HG03175 (cell line): Measurements from ENCODE around the gene MYMX.

Experiments used
- ATAC-seq: cut with Tn5 transposase; IDR thresholded peaks from one replicate; pipeline ENCODE4 v1.9.1; 2021; ENCODE audit warnings: mild to moderate bottlenecking, moderate library complexity; ENCODE audit not compliant: unreplicated experiment

The MYMX gene

GRCh38 chr6:44219053-44219814, 2.5 kb downstream of the MYMX start:
- peak; percentile 57 for ATAC-seq

GRCh38 chr6:44219815-44220784, 3.4 kb downstream of the MYMX start:
- no peak for ATAC-seq

GRCh38 chr6:44220913-44221290, 4.2 kb downstream of the MYMX start:
- no peak for ATAC-seq

- ATAC-seq, result peak; percentile 55
These were observed 4.7 kb downstream of the MYMX start for GRCh38 chr6:44221291-44221960.

- ATAC-seq, result no peak
These were observed 5.2 kb downstream of the MYMX start for GRCh38 chr6:44221961-44222335.

- ATAC-seq, result no peak
These were observed 6.0 kb downstream of the MYMX start for GRCh38 chr6:44222486-44223318.

- ATAC-seq, result peak; percentile 57
These were observed 6.7 kb downstream of the MYMX start, which contains the start of gene SLC29A1 for GRCh38 chr6:44223319-44224028. TSS of gene SLC29A1 (plus strand) at chr6:44223595. CDS start at chr6:44227314, 3,719 bp downstream.

- ATAC-seq, result no peak
These were observed 7.6 kb downstream of the MYMX start for GRCh38 chr6:44224029-44224964.

GRCh38 chr6:44224965-44225305, 8.2 kb downstream of the MYMX start:
- ATAC-seq, result no peak

GRCh38 chr6:44225579-44226325, 9.0 kb downstream of the MYMX start:
- ATAC-seq, result no peak

- no peak for ATAC-seq
These were observed 9.8 kb downstream of the MYMX start for GRCh38 chr6:44226368-44227147.

- ATAC-seq, result no peak
These were observed 10.5 kb downstream of the MYMX start for GRCh38 chr6:44227148-44227793.

- no peak for ATAC-seq
These were observed 11.3 kb downstream of the MYMX start for GRCh38 chr6:44228031-44228430.

- ATAC-seq, result no peak
These were observed 11.7 kb downstream of the MYMX start for GRCh38 chr6:44228433-44228832.

- ATAC-seq, result no peak
These were observed 12.1 kb downstream of the MYMX start for GRCh38 chr6:44228836-44229235.

- no peak for ATAC-seq
These were observed 12.8 kb downstream of the MYMX start for GRCh38 chr6:44229376-44230033.
